ENCODE measurements around the gene CTIF.

Gene CTIF

GRCh38 chr18:48575301-48575657 lies 36.4 kb downstream of the CTIF start:
- DNase-seq (ENCODE audit: low read depth in 2 of 2): no peak

- DNase-seq (ENCODE audit: low read depth in 2 of 2): no peak
Measured at GRCh38 chr18:48575658-48576456, 37.0 kb downstream of the CTIF start.

- DNase-seq (ENCODE audit: low read depth in 2 of 2): no peak
Measured at GRCh38 chr18:48576457-48576771, 37.6 kb downstream of the CTIF start.

GRCh38 chr18:48577478-48578190 lies 38.8 kb downstream of the CTIF start:
- no peak for DNase-seq (ENCODE audit: low read depth in 2 of 2)

GRCh38 chr18:48578289-48578688 lies 39.5 kb downstream of the CTIF start:
- no peak for DNase-seq (ENCODE audit: low read depth in 2 of 2)

GRCh38 chr18:48580066-48580465 lies 41.2 kb downstream of the CTIF start:
- no peak for DNase-seq (ENCODE audit: low read depth in 2 of 2)

GRCh38 chr18:48580782-48581181 lies 42.0 kb downstream of the CTIF start:
- no peak for DNase-seq (ENCODE audit: low read depth in 2 of 2)

GRCh38 chr18:48581206-48581605 lies 42.4 kb downstream of the CTIF start:
- DNase-seq (ENCODE audit: low read depth in 2 of 2): no peak

- no peak for DNase-seq (ENCODE audit: low read depth in 2 of 2)
Measured at GRCh38 chr18:48581941-48582340, 43.1 kb downstream of the CTIF start.

- no peak for DNase-seq (ENCODE audit: low read depth in 2 of 2)
Measured at GRCh38 chr18:48582946-48583345, 44.1 kb downstream of the CTIF start.

- no peak for DNase-seq (ENCODE audit: low read depth in 2 of 2)
Measured at GRCh38 chr18:48583573-48583972, 44.7 kb downstream of the CTIF start.

GRCh38 chr18:48589797-48590519 lies 51.1 kb downstream of the CTIF start:
- no peak for DNase-seq (ENCODE audit: low read depth in 2 of 2)

GRCh38 chr18:48590678-48591077 lies 51.8 kb downstream of the CTIF start:
- no peak for DNase-seq (ENCODE audit: low read depth in 2 of 2)

GRCh38 chr18:48592540-48593171 lies 53.8 kb downstream of the CTIF start:
- DNase-seq (ENCODE audit: low read depth in 2 of 2): no peak

GRCh38 chr18:48594471-48595094 lies 55.8 kb downstream of the CTIF start:
- no peak for DNase-seq (ENCODE audit: low read depth in 2 of 2)

- DNase-seq (ENCODE audit: low read depth in 2 of 2): no peak
Measured at GRCh38 chr18:48595703-48596218, 56.9 kb downstream of the CTIF start.

GRCh38 chr18:48597110-48597509 lies 58.3 kb downstream of the CTIF start:
- no peak for DNase-seq (ENCODE audit: low read depth in 2 of 2)

- DNase-seq (ENCODE audit: low read depth in 2 of 2): no peak
Measured at GRCh38 chr18:48597671-48598070, 58.8 kb downstream of the CTIF start.

- DNase-seq (ENCODE audit: low read depth in 2 of 2): no peak
Measured at GRCh38 chr18:48599391-48599790, 60.6 kb downstream of the CTIF start.

- DNase-seq (ENCODE audit: low read depth in 2 of 2): no peak
Measured at GRCh38 chr18:48600046-48600445, 61.2 kb downstream of the CTIF start.

- DNase-seq (ENCODE audit: low read depth in 2 of 2): no peak
Measured at GRCh38 chr18:48600456-48601090, 61.7 kb downstream of the CTIF start.

Data from stimulated activated CD4-positive, alpha-beta T cell treated with anti-CD3 and anti-CD28 coated beads, Interleukin-4, amount 100 ng/mL, for 48 hours (primary cell).